CD1c-positive myeloid dendritic cell (primary cell): Measurements from ENCODE around the gene GNAS-AS1.
"Not testable (repeated sequence)": the region's sequence is repeated elsewhere in the genome, so short reads cannot be mapped to it uniquely, and the experiment has no call there.

Experiments
- DNase-seq: peaks from one replicate; pipeline ENCODE4 v3.0.0-alpha.2; 2016; ENCODE audit errors: extremely low spot score

Gene GNAS-AS1

GRCh38 chr20:58836616-58837204, 14.0 kb downstream of the GNAS-AS1 start:
- no peak for DNase-seq

- no peak for DNase-seq
Observed at GRCh38 chr20:58835231-58835630, 15.5 kb downstream of the GNAS-AS1 start.

GRCh38 chr20:58833921-58834320, 16.8 kb downstream of the GNAS-AS1 start:
- DNase-seq = no peak

GRCh38 chr20:58832457-58832856, 18.2 kb downstream of the GNAS-AS1 start:
- no peak for DNase-seq

GRCh38 chr20:58829531-58829941, 21.2 kb downstream of the GNAS-AS1 start:
- no peak for DNase-seq

- not testable (repeated sequence) for DNase-seq
Observed at GRCh38 chr20:58828804-58829203, 21.9 kb downstream of the GNAS-AS1 start.

- DNase-seq = no peak
Observed at GRCh38 chr20:58828136-58828535, 22.6 kb downstream of the GNAS-AS1 start.

- no peak for DNase-seq
Observed at GRCh38 chr20:58826271-58826670, 24.4 kb downstream of the GNAS-AS1 start.

- DNase-seq = no peak
Observed at GRCh38 chr20:58825450-58825849, 25.3 kb downstream of the GNAS-AS1 start.

GRCh38 chr20:58824843-58825242, 25.9 kb downstream of the GNAS-AS1 start:
- DNase-seq = no peak

GRCh38 chr20:58822748-58823730, 27.7 kb downstream of the GNAS-AS1 start:
- no peak for DNase-seq

GRCh38 chr20:58822149-58822548, 28.6 kb downstream of the GNAS-AS1 start:
- DNase-seq = no peak

GRCh38 chr20:58820515-58820914, 30.2 kb downstream of the GNAS-AS1 start:
- not testable (repeated sequence) for DNase-seq

- no peak for DNase-seq
Observed at GRCh38 chr20:58819921-58820320, 30.8 kb downstream of the GNAS-AS1 start.

GRCh38 chr20:58818586-58819285, 32.0 kb downstream of the GNAS-AS1 start:
- DNase-seq = peak; percentile 3

- DNase-seq = no peak
Observed at GRCh38 chr20:58817748-58818147, 33.0 kb downstream of the GNAS-AS1 start.

- DNase-seq = no peak
Observed at GRCh38 chr20:58816957-58817651, 33.6 kb downstream of the GNAS-AS1 start.

- DNase-seq = no peak
Observed at GRCh38 chr20:58816051-58816450, 34.7 kb downstream of the GNAS-AS1 start.

GRCh38 chr20:58815448-58815847, 35.3 kb downstream of the GNAS-AS1 start:
- no peak for DNase-seq

GRCh38 chr20:58813369-58813768, 37.3 kb downstream of the GNAS-AS1 start:
- DNase-seq = no peak

GRCh38 chr20:58811334-58811733, 39.4 kb downstream of the GNAS-AS1 start:
- DNase-seq = no peak

GRCh38 chr20:58810879-58811250, 39.8 kb downstream of the GNAS-AS1 start:
- DNase-seq = no peak
